GM19025 (cell line): ENCODE results near the gene CD8B.

Experiments used
- ATAC-seq: cut with Tn5 transposase; IDR thresholded peaks from one replicate; pipeline ENCODE4 v1.9.1; 2021; ENCODE audit warnings: mild to moderate bottlenecking, low read depth, moderate library complexity; ENCODE audit not compliant: unreplicated experiment

The CD8B gene

GRCh38 chr2:86775338-86775737, 86.3 kb downstream of the CD8B start:
- no peak for ATAC-seq

GRCh38 chr2:86774862-86775261, 86.8 kb downstream of the CD8B start:
- no peak for ATAC-seq

DNA sequence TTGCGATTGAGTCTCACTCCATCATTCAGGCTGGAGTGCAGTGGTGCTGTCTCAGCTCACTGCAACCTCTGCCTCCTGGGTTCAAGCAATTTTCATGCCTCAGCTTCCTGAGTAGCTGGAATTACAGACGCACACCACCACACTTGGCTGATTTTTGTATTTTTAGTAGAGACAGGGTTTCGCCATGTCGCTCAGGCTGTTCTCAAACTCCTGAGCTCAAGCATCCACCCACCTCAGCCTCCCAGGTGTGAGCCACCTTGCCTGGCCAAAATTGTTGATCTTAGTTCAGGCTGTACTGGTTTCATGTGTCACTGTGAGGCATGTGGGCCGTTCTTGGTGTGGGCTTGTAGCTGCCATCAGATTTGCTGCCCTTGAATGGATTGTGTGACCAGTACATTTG, 89.1 kb downstream of the CD8B start:
- no peak for ATAC-seq

- ATAC-seq = no peak
Observed at GRCh38 chr2:86770816-86771301, 90.8 kb downstream of the CD8B start.

- ATAC-seq = no peak
Observed at GRCh38 chr2:86769838-86770237, 91.8 kb downstream of the CD8B start.

- no peak for ATAC-seq
Observed at GRCh38 chr2:86768189-86768949, 93.3 kb downstream of the CD8B start.
